Measurements from ENCODE around the gene TSEN54. TPM values are rescaled to one million over a fixed set of nuclear protein-coding genes. Genes with fewer than 3 reads are reported as not detected.

Gene TSEN54
- polyA plus RNA-seq, 1 donor (not counting 4 experiments of a cell fraction or from before 2014, with no cell fraction given), result 24.1 TPM

- H3K79me2 ChIP-seq (ENCODE audit: control insufficient read depth, insufficient read depth, low read length), result no peaks in the 10 kb centered on the region
- no peaks in the 10 kb centered on the region for H3K27me3 ChIP-seq (ENCODE audit: control insufficient read depth, extremely low read depth, insufficient read depth, low read length)
- TF ChIP-seq EZH2 (IDR thresholded peaks at IDR 0.05; ENCODE audit: low read length), result no peak
- no peak overlapping the region for H3K27ac ChIP-seq (ENCODE audit: control insufficient read depth, insufficient read depth, low read length)
- no peaks in the 10 kb centered on the region for H3K9me1 ChIP-seq (ENCODE audit: control insufficient read depth, extremely low read depth, insufficient read depth, low read length)
- peaks cover 8% of the 10 kb centered on the region for H3K4me1 ChIP-seq (ENCODE audit: control insufficient read depth, extremely low read depth, insufficient read depth, low read length)
- DNase-seq (ENCODE audit: low read depth, low spot score), result no peak
- H3K9me3 ChIP-seq (ENCODE audit: control insufficient read depth, low read depth, low read length), result no peaks in the 10 kb centered on the region
- no peak overlapping the region for H2AFZ ChIP-seq (ENCODE audit: control insufficient read depth, low read length)
- no peak overlapping the region for H3K9ac ChIP-seq (ENCODE audit: control insufficient read depth, extremely low read depth, insufficient read depth, low read length)
- H3K4me2 ChIP-seq (ENCODE audit: control insufficient read depth, extremely low read depth, insufficient read depth, low read depth, low read length), result no peak overlapping the region
- no peaks in the 10 kb centered on the region for H4K20me1 ChIP-seq (ENCODE audit: control insufficient read depth, extremely low read depth, insufficient read depth, low read length)
- dilution Hi-C loops (cut with MboI; ENCODE audit: extremely low pct_ligation_motif_present, low sequenced_read_pairs), result no loop called here
- H3K36me3 ChIP-seq (ENCODE audit: control insufficient read depth in 2 of 2, extremely low read depth in 1 of 2, insufficient read depth in 2 of 2, low read length in 2 of 2), result peaks cover 2 to 14% of the 10 kb centered on the region in 2 experiments
- no peak for FAIRE-seq
- H3K4me3 ChIP-seq (ENCODE audit: control insufficient read depth in 2 of 3, extremely low read depth in 1 of 3, insufficient read depth in 2 of 3, low read depth in 1 of 3, low read length in 3 of 3), result no peak overlapping the region
These were observed 41.6 kb upstream of the TSEN54 start for GRCh38 chr17:75474736-75475135.

GRCh38 chr17:75475144-75475835, 41.0 kb upstream of the TSEN54 start:
- no peak for DNase-seq (ENCODE audit: low read depth, low spot score)
- TF ChIP-seq EZH2 (IDR thresholded peaks at IDR 0.05; ENCODE audit: low read length), result no peak
- TF ChIP-seq, protein P1, sequence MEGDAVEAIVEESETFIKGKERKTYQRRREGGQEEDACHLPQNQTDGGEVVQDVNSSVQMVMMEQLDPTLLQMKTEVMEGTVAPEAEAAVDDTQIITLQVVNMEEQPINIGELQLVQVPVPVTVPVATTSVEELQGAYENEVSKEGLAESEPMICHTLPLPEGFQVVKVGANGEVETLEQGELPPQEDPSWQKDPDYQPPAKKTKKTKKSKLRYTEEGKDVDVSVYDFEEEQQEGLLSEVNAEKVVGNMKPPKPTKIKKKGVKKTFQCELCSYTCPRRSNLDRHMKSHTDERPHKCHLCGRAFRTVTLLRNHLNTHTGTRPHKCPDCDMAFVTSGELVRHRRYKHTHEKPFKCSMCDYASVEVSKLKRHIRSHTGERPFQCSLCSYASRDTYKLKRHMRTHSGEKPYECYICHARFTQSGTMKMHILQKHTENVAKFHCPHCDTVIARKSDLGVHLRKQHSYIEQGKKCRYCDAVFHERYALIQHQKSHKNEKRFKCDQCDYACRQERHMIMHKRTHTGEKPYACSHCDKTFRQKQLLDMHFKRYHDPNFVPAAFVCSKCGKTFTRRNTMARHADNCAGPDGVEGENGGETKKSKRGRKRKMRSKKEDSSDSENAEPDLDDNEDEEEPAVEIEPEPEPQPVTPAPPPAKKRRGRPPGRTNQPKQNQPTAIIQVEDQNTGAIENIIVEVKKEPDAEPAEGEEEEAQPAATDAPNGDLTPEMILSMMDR (optimal IDR thresholded peaks at IDR 0.05 in 1 of 3, IDR thresholded peaks at IDR 0.05 in 1 of 3, conservative IDR thresholded peaks at IDR 0.05 in 1 of 3; ENCODE audit: extremely low read depth in 1 of 3, insufficient read depth in 2 of 3, low read length in 3 of 3), result no peak
- no peaks in the 10 kb centered on the region for H4K20me1 ChIP-seq (ENCODE audit: control insufficient read depth, extremely low read depth, insufficient read depth, low read length)
- no peak overlapping the region for H3K4me3 ChIP-seq (ENCODE audit: control insufficient read depth in 2 of 3, extremely low read depth in 1 of 3, insufficient read depth in 2 of 3, low read depth in 1 of 3, low read length in 3 of 3)
- no peak overlapping the region for H3K27ac ChIP-seq (ENCODE audit: control insufficient read depth, insufficient read depth, low read length)
- H3K9me1 ChIP-seq (ENCODE audit: control insufficient read depth, extremely low read depth, insufficient read depth, low read length), result no peaks in the 10 kb centered on the region
- no peaks in the 10 kb centered on the region for H3K79me2 ChIP-seq (ENCODE audit: control insufficient read depth, insufficient read depth, low read length)
- no peaks in the 10 kb centered on the region for H3K9me3 ChIP-seq (ENCODE audit: control insufficient read depth, low read depth, low read length)
- dilution Hi-C loops (cut with MboI; ENCODE audit: extremely low pct_ligation_motif_present, low sequenced_read_pairs), result no loop called here
- peaks cover 2 to 14% of the 10 kb centered on the region in 2 experiments for H3K36me3 ChIP-seq (ENCODE audit: control insufficient read depth in 2 of 2, extremely low read depth in 1 of 2, insufficient read depth in 2 of 2, low read length in 2 of 2)
- H2AFZ ChIP-seq (ENCODE audit: control insufficient read depth, low read length), result no peak overlapping the region
- H3K9ac ChIP-seq (ENCODE audit: control insufficient read depth, extremely low read depth, insufficient read depth, low read length), result no peak overlapping the region
- H3K4me1 ChIP-seq (ENCODE audit: control insufficient read depth, extremely low read depth, insufficient read depth, low read length), result peaks cover 8% of the 10 kb centered on the region
- no peaks in the 10 kb centered on the region for H3K27me3 ChIP-seq (ENCODE audit: control insufficient read depth, extremely low read depth, insufficient read depth, low read length)
- H3K4me2 ChIP-seq (ENCODE audit: control insufficient read depth, extremely low read depth, insufficient read depth, low read depth, low read length), result no peak overlapping the region
- no peak for FAIRE-seq

GRCh38 chr17:75475851-75476250, 40.5 kb upstream of the TSEN54 start:
- FAIRE-seq (no peak), DNase-seq (ENCODE audit: low read depth, low spot score) (no peak)
- H3K4me2 ChIP-seq (ENCODE audit: control insufficient read depth, extremely low read depth, insufficient read depth, low read depth, low read length), result no peak overlapping the region
- H3K27ac ChIP-seq (ENCODE audit: control insufficient read depth, insufficient read depth, low read length), result no peak overlapping the region
- TF ChIP-seq, protein P1 (optimal IDR thresholded peaks at IDR 0.05 in 1 of 3, IDR thresholded peaks at IDR 0.05 in 1 of 3, conservative IDR thresholded peaks at IDR 0.05 in 1 of 3; ENCODE audit: extremely low read depth in 1 of 3, insufficient read depth in 2 of 3, low read length in 3 of 3), result no peak
- no peak for TF ChIP-seq EZH2 (IDR thresholded peaks at IDR 0.05; ENCODE audit: low read length)
- H3K79me2 ChIP-seq (ENCODE audit: control insufficient read depth, insufficient read depth, low read length), result no peaks in the 10 kb centered on the region
- no peaks in the 10 kb centered on the region for H4K20me1 ChIP-seq (ENCODE audit: control insufficient read depth, extremely low read depth, insufficient read depth, low read length)
- H3K9me3 ChIP-seq (ENCODE audit: control insufficient read depth, low read depth, low read length), result no peaks in the 10 kb centered on the region
- H3K36me3 ChIP-seq (ENCODE audit: control insufficient read depth in 2 of 2, extremely low read depth in 1 of 2, insufficient read depth in 2 of 2, low read length in 2 of 2), result peaks cover 2 to 14% of the 10 kb centered on the region in 2 experiments
- no peak overlapping the region for H3K4me3 ChIP-seq (ENCODE audit: control insufficient read depth in 2 of 3, extremely low read depth in 1 of 3, insufficient read depth in 2 of 3, low read depth in 1 of 3, low read length in 3 of 3)
- peaks cover 8% of the 10 kb centered on the region for H3K4me1 ChIP-seq (ENCODE audit: control insufficient read depth, extremely low read depth, insufficient read depth, low read length)
- H2AFZ ChIP-seq (ENCODE audit: control insufficient read depth, low read length), result no peak overlapping the region
- no peaks in the 10 kb centered on the region for H3K9me1 ChIP-seq (ENCODE audit: control insufficient read depth, extremely low read depth, insufficient read depth, low read length)
- dilution Hi-C loops (cut with MboI; ENCODE audit: extremely low pct_ligation_motif_present, low sequenced_read_pairs), result no loop called here
- H3K9ac ChIP-seq (ENCODE audit: control insufficient read depth, extremely low read depth, insufficient read depth, low read length), result no peak overlapping the region
- H3K27me3 ChIP-seq (ENCODE audit: control insufficient read depth, extremely low read depth, insufficient read depth, low read length), result no peaks in the 10 kb centered on the region

All from keratinocyte (primary cell).